Measurements from ENCODE around the gene MT1M.

GRCh38 chr16:56610609-56611111 is 21.8 kb upstream of the MT1M start:
- TF ChIP-seq CTCF (conservative IDR thresholded peaks at IDR 0.05 in 1 of 2, IDR thresholded peaks at IDR 0.05 in 1 of 2; ENCODE audit: low read depth in 1 of 2, low read length in 2 of 2) (no peak), EZH2 (IDR thresholded peaks at IDR 0.05; ENCODE audit: low read length, missing control alignments) (no peak)
